ENCODE data around the gene TMPRSS11A. TPM values are rescaled to one million over a fixed set of nuclear protein-coding genes. Genes with fewer than 3 reads are reported as not detected.

TMPRSS11A gene
- total and polyA plus RNA-seq, 2 of the 8 experiments (the other 6 are each of a cell fraction or from before 2014, with no cell fraction given), result not detected

GRCh38 chr4:67939195-67939594 lies 24.1 kb downstream of the TMPRSS11A start:
- Histone ChIP-seq H3K14ac (ENCODE audit: insufficient read length) (no peak overlapping the region), H2BK5ac (ENCODE audit: low read depth, low read length) (no peak overlapping the region), H3K4ac (replicated peaks; ENCODE audit: insufficient read length, low read depth, low read length) (no peak overlapping the region), H3K27me3 (replicated peaks in 1 of 4; ENCODE audit: control insufficient read depth in 3 of 4, extremely low read depth in 1 of 4, insufficient read depth in 3 of 4, low read length in 3 of 4) (no peaks in the 10 kb centered on the region), H3K36me3 (ENCODE audit: control insufficient read depth in 2 of 4, insufficient read depth in 4 of 4, low read length in 3 of 4) (no peaks in the 10 kb centered on the region), H3K79me2 (ENCODE audit: control insufficient read depth in 1 of 2, insufficient read depth in 2 of 2, low read length in 2 of 2) (no peaks in the 10 kb centered on the region), H4K20me1 (replicated peaks in 1 of 2; ENCODE audit: control insufficient read depth in 1 of 2, insufficient read depth in 2 of 2, low read length in 2 of 2) (no peaks in the 10 kb centered on the region), H4K5ac (ENCODE audit: insufficient read length, low read depth, low read length) (no peak overlapping the region), H2BK15ac (ENCODE audit: low read length) (no peak overlapping the region), H3K23ac (ENCODE audit: insufficient read length) (no peak overlapping the region), H3K9ac (replicated peaks in 1 of 4; ENCODE audit: extremely low read depth in 1 of 4, low read depth in 3 of 4, low read length in 3 of 4) (no peak overlapping the region), H2AFZ (ENCODE audit: low read length) (no peak overlapping the region), H2AK5ac (ENCODE audit: low read depth, low read length) (no peak overlapping the region), H2BK12ac (ENCODE audit: low read depth, low read length) (no peak overlapping the region), H4K91ac (replicated peaks; ENCODE audit: insufficient read length, low read length) (no peak overlapping the region), H3K18ac (ENCODE audit: extremely low read depth, low read length) (no peak overlapping the region), H3K4me1 (replicated peaks in 1 of 4; ENCODE audit: control insufficient read depth in 3 of 4, insufficient read depth in 4 of 4, low read length in 3 of 4) (peaks cover 0 to 8% (median 0%) of the 10 kb centered on the region in 4 experiments; a peak in 2 of 7 replicates), H2BK120ac (replicated peaks; ENCODE audit: low read depth, low read length) (no peak overlapping the region), H4K8ac (ENCODE audit: extremely low read depth, insufficient read depth, low read length) (no peak overlapping the region), H3K4me3 (ENCODE audit: extremely low read depth in 1 of 4, insufficient read depth in 2 of 4, low read depth in 3 of 4, low read length in 4 of 4) (no peak overlapping the region), H3K56ac (replicated peaks; ENCODE audit: insufficient read length, low read depth, low read length) (no peak overlapping the region), H3K27ac (ENCODE audit: low read depth, low read length) (no peak overlapping the region), H2BK20ac (ENCODE audit: low read length) (no peak overlapping the region), H3K79me1 (ENCODE audit: low read depth, low read length) (no peaks in the 10 kb centered on the region), H3K4me2 (ENCODE audit: insufficient read depth in 1 of 2, low read depth in 2 of 2, low read length in 2 of 2) (no peak overlapping the region), H3K23me2 (ENCODE audit: low read depth, low read length) (no peaks in the 10 kb centered on the region), H3K9me3 (ENCODE audit: insufficient read depth in 2 of 2, low read depth in 1 of 2, low read length in 1 of 2) (no peaks in the 10 kb centered on the region)
- CTCF ChIA-PET (ENCODE audit: partially characterized antibody), result interaction anchor here (0.9 kb wide), 1 partner anchor 21 kb away, joined by 4 read pairs; no protein-coding TSS in a partner anchor
- FAIRE-seq (no peak), DNase-seq (ENCODE audit: low read depth in 1 of 2, low spot score in 2 of 2) (no peak)
- WGBS, 2 experiments (ENCODE audit: extremely low coverage in 1 of 2, insufficient coverage in 1 of 2, insufficient read length in 1 of 2, insufficient replicate concordance in 2 of 2, low coverage in 1 of 2, low lambda C conversion rate in 2 of 2, missing lambda C conversion rate in 1 of 2), result 84% methylated on average over 3 of the region's 3 CpGs; no CpG with 5 or more reads in 1 of the 2 experiments
- TF ChIP-seq TAF1 (IDR thresholded peaks at IDR 0.05; ENCODE audit: low read depth, low read length), result no peak
- TF ChIP-seq NANOG (IDR thresholded peaks at IDR 0.05; ENCODE audit: insufficient read depth, low read depth, low read length, poor library complexity, severe bottlenecking), result no peak
- TF ChIP-seq RFX5 (IDR thresholded peaks at IDR 0.05; ENCODE audit: borderline replicate concordance, low read depth, low read length), result no peak
- TF ChIP-seq KDM1A (IDR thresholded peaks at IDR 0.05; ENCODE audit: borderline replicate concordance, low read length), result no peak
- POLR2A ChIA-PET (ENCODE audit: partially characterized antibody), result no interaction called here

All from H1 (cell line).